Fibroblast of the conjunctiva (primary cell): ENCODE results near the gene KCNC2.
"Not testable (repeated sequence)": the region's sequence is repeated elsewhere in the genome, so short reads cannot be mapped to it uniquely, and the experiment has no call there.

ENCODE experiments used
- DNase-seq: peaks from one replicate; pipeline ENCODE4 v3.0.0-alpha.2; 2010; ENCODE audit warnings: low read depth

KCNC2 gene

GRCh38 chr12:75209812-75210138, at the start of gene KCNC2:
KCNC2 (minus strand) TSS chr12:75209839.
- DNase-seq = no peak

DNA sequence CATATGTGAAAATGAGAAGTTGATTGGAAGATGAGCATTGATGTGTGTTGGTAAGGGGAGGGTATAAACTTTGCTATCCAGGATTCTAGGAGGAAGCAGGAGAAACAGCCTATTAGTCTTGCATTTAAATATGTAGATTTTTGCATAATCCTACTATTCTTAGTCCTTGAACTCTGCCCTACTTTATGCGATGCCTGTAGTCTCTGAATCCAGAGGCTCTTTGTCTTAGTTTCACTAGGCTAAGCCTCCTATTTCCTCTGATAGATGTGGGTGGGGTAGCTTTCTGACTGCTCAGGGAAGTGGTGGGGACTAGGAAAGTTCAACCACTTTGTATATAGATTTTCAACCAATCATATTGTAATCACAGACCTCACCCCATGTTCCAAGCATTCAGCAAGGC, 49.5 kb upstream of the KCNC2 start:
- DNase-seq = no peak

DNA sequence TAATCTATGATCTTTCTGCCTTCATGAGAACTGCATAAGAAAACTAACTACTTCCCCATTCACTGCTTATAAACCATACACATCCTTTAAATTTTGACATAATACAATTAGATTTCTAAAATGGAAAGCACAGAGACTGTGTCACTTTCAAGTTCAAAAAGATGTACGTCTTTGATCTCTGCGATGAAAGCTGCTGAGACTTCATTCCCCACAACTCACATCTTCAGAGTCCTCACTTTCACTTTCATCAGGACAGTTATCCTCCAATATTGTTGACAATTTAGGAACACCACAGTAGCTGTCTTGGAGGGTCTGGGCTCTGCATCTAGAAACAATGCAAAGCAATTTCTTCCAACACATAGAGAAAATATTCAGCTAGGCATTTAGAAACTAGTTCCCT, 47.9 kb upstream of the KCNC2 start:
- no peak for DNase-seq

- DNase-seq = no peak
Measured at GRCh38 chr12:75245108-75245507, 35.5 kb upstream of the KCNC2 start.

DNA sequence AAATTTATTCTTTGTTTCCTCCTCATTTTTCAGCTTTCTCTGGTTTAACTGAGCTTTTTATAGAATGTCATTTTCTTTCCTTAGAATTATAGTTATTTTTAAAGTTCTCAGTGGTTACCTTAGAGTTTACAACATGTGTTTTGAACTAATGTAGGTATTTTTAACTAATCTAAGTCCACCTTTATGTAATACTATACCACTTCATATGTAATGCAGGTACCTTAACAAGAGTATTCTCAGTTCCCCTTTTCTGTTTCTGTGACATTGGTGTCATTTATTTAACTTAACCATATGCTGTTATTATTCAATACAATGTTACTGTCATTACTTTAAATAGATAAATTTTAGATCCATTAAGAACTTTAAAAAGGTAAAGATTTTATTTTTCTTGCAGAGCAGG, 30.3 kb upstream of the KCNC2 start:
- no peak for DNase-seq

DNA sequence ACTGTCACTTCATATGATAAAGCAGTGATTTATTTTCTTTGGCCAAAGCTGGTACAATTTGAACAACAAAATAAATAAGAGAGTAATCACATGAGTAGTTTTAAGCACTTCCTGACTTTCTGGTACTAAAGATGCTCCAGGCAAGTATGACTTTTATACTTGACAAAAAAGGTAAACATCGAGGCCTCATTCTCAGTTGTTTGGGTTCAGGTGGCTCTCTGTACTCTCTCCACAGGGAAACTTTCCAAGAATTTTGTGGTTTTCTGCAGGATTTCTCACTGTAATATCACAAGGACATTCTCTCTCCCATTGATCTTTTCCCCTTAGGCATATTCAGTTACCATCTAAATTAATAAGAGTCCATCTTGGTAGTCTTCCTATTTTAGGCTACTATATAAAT, 26.6 kb upstream of the KCNC2 start:
- DNase-seq = no peak

- DNase-seq = no peak
Measured at GRCh38 chr12:75227132-75227531, 17.5 kb upstream of the KCNC2 start.

GRCh38 chr12:75212072-75212471, 2.4 kb upstream of the KCNC2 start:
- DNase-seq = no peak

- no peak for DNase-seq
Measured at GRCh38 chr12:75208856-75209811, 505 bp downstream of the KCNC2 start.

- DNase-seq = no peak
Measured at GRCh38 chr12:75207338-75208083, 2.1 kb downstream of the KCNC2 start.

GRCh38 chr12:75205558-75205957, 4.1 kb downstream of the KCNC2 start:
- no peak for DNase-seq

DNA sequence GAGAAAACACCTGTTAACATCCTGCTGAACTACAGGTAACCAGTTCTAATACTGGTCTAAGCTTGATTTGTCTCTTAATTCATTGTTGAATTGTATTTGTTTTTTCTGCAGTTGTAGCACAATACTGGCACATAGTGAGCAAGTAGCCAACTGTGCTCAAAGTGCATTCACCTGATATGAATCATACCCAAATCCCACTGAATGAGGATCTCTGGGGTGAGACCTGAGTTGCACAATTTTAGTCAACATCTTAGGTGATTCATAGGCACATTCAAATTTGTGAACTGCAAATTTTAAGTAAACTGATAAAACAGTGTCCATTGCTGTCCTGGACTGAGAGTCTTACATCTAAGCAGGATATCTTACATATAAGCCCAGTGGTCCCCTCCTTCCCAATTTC, 12.8 kb downstream of the KCNC2 start:
- DNase-seq = no peak

- DNase-seq = no peak
Measured at GRCh38 chr12:75196408-75196807, 13.2 kb downstream of the KCNC2 start.

DNA sequence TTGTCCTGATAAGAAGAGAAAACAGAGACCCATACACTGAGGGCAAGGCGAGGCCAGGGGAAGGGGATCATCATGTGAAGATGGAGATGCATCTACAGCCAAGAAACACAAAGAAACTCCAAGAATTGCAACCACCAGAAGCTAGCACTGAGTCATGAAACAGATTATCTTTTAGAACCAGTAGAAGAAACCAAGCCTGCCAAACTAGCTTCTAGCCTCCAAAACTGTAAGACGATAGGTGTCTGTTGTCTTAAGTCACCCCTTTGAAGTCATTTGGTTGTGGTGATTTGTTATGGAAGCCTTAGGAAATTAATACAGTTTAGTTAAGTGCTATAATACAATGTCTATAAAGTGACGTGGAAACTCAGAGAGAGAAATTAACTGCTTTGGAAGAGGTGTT, 15.4 kb downstream of the KCNC2 start:
- DNase-seq = no peak

DNA sequence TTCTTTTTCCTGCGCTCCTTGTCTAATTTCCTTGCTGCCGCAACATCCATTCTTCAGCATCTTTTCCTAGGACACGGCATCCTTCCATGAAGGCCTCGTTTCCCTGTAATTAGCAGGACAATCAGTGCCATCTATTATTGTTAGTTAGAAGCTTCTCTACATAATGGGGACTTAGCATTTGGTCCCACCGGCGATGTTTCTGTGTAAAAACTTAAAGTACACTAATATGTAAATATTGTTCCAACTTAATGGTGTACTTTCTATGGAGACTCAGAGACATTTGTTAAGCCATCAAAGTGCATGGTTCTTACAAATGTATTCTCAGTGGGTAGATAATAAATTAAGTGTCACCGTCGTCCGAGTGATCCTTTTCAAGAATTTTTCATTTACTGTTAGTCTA, 17.4 kb downstream of the KCNC2 start:
- DNase-seq = no peak

DNA sequence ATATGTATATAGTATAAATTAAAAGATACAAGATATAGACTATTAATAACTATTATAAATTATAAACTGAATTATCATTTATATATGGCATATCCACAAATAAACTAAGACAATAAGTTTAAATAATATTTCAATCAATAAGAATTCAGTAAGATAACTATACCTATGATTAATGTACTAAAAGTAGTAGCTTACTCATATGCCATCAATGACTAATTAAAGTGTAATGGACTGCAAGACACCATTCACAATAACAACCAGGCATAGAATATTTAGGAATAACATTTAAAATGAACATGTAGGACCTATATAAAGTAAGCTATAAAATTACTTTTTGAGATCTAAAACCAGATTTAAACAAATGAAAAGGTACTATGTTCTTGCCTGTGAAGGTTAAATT, 18.8 kb downstream of the KCNC2 start:
- no peak for DNase-seq

- DNase-seq = not testable (repeated sequence)
Measured at GRCh38 chr12:75185881-75186280, 23.8 kb downstream of the KCNC2 start.

DNA sequence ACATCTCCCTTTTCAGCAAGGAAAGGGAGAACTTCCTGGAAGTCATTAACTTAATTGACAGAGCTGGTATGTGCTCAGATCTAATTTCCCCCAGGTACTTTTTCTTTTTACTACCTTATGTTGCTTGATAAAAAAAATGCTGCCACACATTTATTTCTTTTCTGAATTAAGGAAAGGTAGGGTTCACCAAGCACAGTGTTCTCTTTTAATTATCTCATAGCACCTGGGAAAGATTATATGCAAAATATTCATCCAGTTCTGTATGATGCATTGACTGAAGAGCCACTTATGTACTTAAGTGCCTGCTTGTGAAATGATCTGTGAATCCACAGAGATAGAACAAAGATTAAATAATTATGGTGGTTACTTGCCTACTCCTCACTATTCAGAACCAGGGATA, 25.1 kb downstream of the KCNC2 start:
- no peak for DNase-seq

GRCh38 chr12:75183967-75184366, 25.7 kb downstream of the KCNC2 start:
- DNase-seq = no peak

- peak; percentile 84 for DNase-seq
Measured at GRCh38 chr12:75177997-75178396, 31.6 kb downstream of the KCNC2 start.

DNA sequence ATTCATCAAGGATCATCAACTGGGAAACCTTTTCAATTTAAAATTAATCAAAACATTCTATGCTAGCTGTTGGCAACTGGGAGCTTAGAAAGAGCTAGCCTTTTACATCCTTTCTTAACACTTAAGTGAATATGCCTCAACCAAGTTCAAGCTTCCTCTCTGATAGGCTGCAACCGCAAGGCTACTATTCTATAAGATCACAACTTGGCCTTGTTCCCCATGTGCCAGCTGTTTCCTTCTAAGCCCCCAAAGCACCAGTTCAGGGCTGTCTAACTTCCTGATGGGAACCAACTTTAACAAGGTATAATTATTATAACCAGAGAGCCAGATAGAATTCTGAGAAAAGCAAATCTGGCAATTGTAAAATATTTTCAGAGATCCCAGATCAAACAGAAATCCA, 37.0 kb downstream of the KCNC2 start:
- no peak for DNase-seq

DNA sequence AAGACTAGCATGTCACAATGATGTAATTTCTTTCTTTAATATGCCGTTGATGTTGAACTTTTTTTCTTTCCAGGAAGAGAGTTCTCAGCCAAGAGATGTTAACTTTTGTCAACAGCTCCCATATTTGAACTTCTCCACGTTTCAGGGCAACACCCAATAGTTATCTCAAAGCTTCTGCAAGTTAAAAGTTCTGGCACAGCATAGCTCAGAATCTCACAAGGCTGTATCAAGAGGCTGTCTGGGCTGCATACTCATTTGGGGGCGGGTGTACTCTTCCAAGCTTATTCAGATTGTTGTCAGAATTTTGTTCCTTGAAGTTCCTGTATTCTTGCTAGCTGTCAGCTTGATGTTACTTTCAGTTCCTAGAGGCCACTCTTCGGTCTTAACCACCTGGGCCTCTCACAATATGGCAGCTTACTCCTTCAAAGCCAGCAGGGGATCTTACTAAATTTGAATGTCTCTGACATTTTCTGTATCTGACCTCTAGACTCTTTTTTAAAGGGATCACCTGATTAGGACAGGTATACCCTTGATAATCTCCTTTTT, 38.9 kb downstream of the KCNC2 start:
- no peak for DNase-seq

DNA sequence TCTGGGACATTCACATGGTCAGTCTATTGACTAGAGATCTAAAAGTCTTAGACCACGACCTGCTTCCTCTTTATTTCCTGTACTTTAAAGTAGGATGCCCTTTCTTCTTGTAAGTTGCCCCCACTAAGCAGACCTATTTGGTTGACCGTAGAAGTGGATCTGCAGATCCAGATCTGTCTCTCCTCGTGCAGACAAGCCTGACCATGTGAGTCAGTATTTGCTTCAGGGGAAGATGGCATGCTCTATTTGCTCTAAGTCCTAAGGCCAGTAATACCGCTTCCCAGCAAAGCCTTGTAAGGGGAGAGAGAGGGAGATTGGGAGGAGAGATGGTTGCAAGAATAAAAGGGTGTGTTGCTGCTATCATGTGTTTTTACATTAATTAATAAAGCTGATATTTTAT, 46.8 kb downstream of the KCNC2 start:
- DNase-seq = no peak
